ENCODE data around the gene SDK1. TPM values are rescaled to one million over a fixed set of nuclear protein-coding genes. Genes with fewer than 3 reads are reported as not detected.

SDK1 gene
- total RNA-seq, 2 donors from 2014 or later: 1.3 to 2.6 TPM

DNA sequence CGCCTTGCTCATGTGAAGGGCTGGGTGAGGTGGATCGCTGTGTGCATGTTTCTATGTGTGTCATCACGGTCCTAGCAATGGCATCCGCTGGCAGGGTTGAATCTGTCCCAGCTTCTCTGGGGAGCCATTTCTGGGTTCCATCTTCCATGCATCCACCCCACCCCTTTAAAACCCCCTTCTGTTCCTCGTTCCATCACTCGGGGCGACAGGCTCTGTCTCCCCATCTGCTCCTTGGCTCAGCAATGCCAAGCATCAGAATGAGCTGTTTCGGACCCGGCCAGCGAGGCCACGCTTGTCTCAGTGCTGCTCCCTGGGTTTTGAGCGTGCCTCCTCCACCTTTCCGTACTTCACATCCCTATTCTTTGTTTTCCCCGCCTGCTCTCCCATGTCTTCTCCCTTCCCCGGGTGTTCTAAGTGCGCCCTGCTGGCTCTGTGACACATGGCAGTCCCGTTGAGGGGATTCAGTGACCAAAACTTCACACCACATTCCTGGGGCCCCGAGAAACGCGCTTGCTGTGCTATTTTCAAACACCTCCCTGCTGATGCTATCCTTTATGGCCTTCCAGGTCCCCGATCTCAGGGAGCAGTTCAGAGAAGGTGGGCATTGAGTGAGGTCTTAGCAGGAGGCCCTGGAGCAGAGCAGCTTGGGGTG is 827.0 kb downstream of the SDK1 start:
- Histone ChIP-seq H3K36me3 (no peaks in the 10 kb centered on the region), H3K9ac (ENCODE audit: low read depth in 2 of 2, low read length in 2 of 2) (no peak overlapping the region), H3K27ac (no peak overlapping the region), H3K27me3 (no peaks in the 10 kb centered on the region), H3K4me3 (no peak overlapping the region), H3K4me1 (no peaks in the 10 kb centered on the region), H3K9me3 (no peaks in the 10 kb centered on the region)
- no peak for DNase-seq
- intact Hi-C loops (cut with DNase I): no loop called here
- TF ChIP-seq CTCF (IDR thresholded peaks at IDR 0.05): no peak

GRCh38 chr7:4129481-4130122 is 828.5 kb downstream of the SDK1 start:
- Histone ChIP-seq H3K27me3 (no peaks in the 10 kb centered on the region), H3K4me1 (no peaks in the 10 kb centered on the region), H3K4me3 (no peak overlapping the region), H3K36me3 (no peaks in the 10 kb centered on the region), H3K9me3 (no peaks in the 10 kb centered on the region), H3K27ac (no peak overlapping the region), H3K9ac (ENCODE audit: low read depth in 2 of 2, low read length in 2 of 2) (no peak overlapping the region)
- TF ChIP-seq CTCF (IDR thresholded peaks at IDR 0.05): no peak
- intact Hi-C loops (cut with DNase I): no loop called here
- DNase-seq: no peak

GRCh38 chr7:4131063-4131462 is 830.0 kb downstream of the SDK1 start:
- H3K4me3 ChIP-seq: no peak overlapping the region
- no peak for TF ChIP-seq CTCF (IDR thresholded peaks at IDR 0.05)
- no peaks in the 10 kb centered on the region for H3K9me3 ChIP-seq
- H3K27ac ChIP-seq: no peak overlapping the region
- no peaks in the 10 kb centered on the region for H3K27me3 ChIP-seq
- no peak for DNase-seq
- intact Hi-C loops (cut with DNase I): no loop called here
- H3K9ac ChIP-seq (ENCODE audit: low read depth in 2 of 2, low read length in 2 of 2): no peak overlapping the region
- no peaks in the 10 kb centered on the region for H3K36me3 ChIP-seq
- no peaks in the 10 kb centered on the region for H3K4me1 ChIP-seq

DNA sequence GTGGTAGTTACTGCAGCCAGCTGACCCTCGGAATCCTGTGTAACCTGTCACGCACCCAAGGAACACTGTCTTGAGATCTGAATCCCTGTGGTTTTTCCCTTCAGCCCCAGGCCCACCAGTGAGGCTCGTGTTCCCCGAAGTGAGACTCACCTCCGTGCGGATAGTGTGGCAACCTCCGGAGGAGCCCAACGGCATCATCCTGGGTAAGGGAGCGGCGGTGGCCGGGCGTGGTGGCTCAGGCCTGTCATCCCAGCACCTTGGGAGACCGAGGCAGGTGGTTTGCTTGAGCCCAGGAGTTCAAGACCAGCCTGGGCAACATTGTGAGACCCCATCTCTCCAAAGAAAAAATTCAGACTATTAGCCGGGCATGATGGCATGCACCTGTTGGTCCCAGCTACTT is 831.2 kb downstream of the SDK1 start:
- TF ChIP-seq CTCF (IDR thresholded peaks at IDR 0.05): no peak
- H3K4me3 ChIP-seq: no peak overlapping the region
- H3K4me1 ChIP-seq: no peaks in the 10 kb centered on the region
- H3K9me3 ChIP-seq: no peaks in the 10 kb centered on the region
- intact Hi-C loops (cut with DNase I): no loop called here
- H3K36me3 ChIP-seq: no peaks in the 10 kb centered on the region
- H3K27me3 ChIP-seq: no peaks in the 10 kb centered on the region
- DNase-seq: no peak
- no peak overlapping the region for H3K27ac ChIP-seq
- no peak overlapping the region for H3K9ac ChIP-seq (ENCODE audit: low read depth in 2 of 2, low read length in 2 of 2)

DNA sequence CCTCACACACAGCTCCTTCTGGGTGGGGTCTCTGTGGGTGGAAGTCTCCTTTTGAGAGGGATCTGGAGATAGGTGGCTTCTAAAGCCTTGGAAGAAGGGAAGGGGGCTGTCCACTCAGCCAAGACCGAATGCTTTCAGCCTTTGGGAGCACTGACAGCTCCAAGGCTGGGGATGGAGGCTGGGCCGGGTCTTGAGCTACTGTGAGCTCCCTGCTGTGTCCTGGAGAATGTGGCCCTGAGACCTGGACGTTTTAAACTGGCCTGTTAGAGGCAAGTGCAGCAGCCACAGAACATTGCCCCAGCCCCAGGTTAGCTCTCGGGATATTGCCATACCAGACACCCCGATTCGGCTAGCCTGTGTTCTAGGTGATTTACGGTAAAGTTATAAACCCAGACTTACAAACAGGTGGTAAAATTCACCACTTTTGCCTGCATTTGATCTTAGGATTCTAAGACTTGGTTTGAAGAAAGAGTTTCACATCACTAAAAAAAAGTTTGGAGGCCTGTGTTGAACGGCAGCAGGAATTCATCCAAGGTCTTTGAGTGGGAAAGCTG is 832.5 kb downstream of the SDK1 start:
- Histone ChIP-seq H3K27me3 (no peaks in the 10 kb centered on the region), H3K36me3 (no peaks in the 10 kb centered on the region), H3K9me3 (no peaks in the 10 kb centered on the region), H3K9ac (ENCODE audit: low read depth in 2 of 2, low read length in 2 of 2) (no peak overlapping the region), H3K4me1 (no peaks in the 10 kb centered on the region), H3K27ac (no peak overlapping the region), H3K4me3 (no peak overlapping the region)
- intact Hi-C loops (cut with DNase I): no loop called here
- no peak for TF ChIP-seq CTCF (IDR thresholded peaks at IDR 0.05)
- no peak for DNase-seq

All from colonic mucosa (tissue), 4 donors.